CD4-positive, alpha-beta T cell (primary cell): ENCODE measurements around the gene MIP. TPM values are rescaled to one million over a fixed set of nuclear protein-coding genes. Genes with fewer than 3 reads are reported as not detected.
"Not testable (repeated sequence)": the region's sequence is repeated elsewhere in the genome, so short reads cannot be mapped to it uniquely, and the experiment has no call there.

Source experiments
- ATAC-seq: fragments of 200-7000 bp; cut with Tn5 transposase; one replicate; pipeline ENCODE4 v1.10.0; 2022; ENCODE audit warnings: mild to moderate bottlenecking; ENCODE audit not compliant: poor library complexity
- CTCF ChIA-PET: fragments of 350-600 bp; sonication (Branson Sonifier 250); formaldehyde crosslinking; loops from one replicate; lab custom pipeline; 2021; ENCODE audit warnings: antibody characterized with exemption, inconsistent platforms; lab: Charles Lee
- POLR2A ChIA-PET: fragments of 350-600 bp; sonication (Branson Sonifier 250); formaldehyde crosslinking; loops from one replicate; lab custom pipeline; 2021; ENCODE audit warnings: antibody characterized with exemption, inconsistent platforms; lab: Charles Lee
- DNase-seq, 14 experiments: peaks; one replicate each; pipeline ENCODE4 v3.0.0-alpha.2; 2013 to 2020; ENCODE audit warnings: mixed read lengths in 2 of 14
- H3K27ac ChIP-seq, 2 donors: one replicate each; pipeline versions ENCODE4 v1.5.1 to v1.7.0; 2013; ENCODE audit warnings: low read length in 2 of 2, low read depth in 1 of 2, mild to moderate bottlenecking in 1 of 2
- H3K27me3 ChIP-seq, 2 experiments: 1 replicate in 1 of 2; 2 replicates in 1 of 2; pipeline versions ENCODE4 v1.6.1 to v1.7.0; 2013; ENCODE audit warnings: low read length in 2 of 2, control low read depth in 1 of 2, mild to moderate bottlenecking in 1 of 2, moderate library complexity in 1 of 2; ENCODE audit not compliant: insufficient read depth in 2 of 2, control insufficient read depth in 1 of 2
- H3K36me3 ChIP-seq: one replicate; pipeline ENCODE4 v1.6.1; 2013; ENCODE audit warnings: low read length, control low read depth; ENCODE audit not compliant: insufficient read depth
- H3K4me1 ChIP-seq: one replicate; pipeline ENCODE4 v1.6.1; 2013; ENCODE audit warnings: low read length, control low read depth; ENCODE audit not compliant: insufficient read depth
- H3K4me3 ChIP-seq: one replicate; pipeline ENCODE4 v1.5.1; 2013; ENCODE audit warnings: mild to moderate bottlenecking, low read length, moderate library complexity
- H3K9me3 ChIP-seq, 2 experiments: 1 replicate in 1 of 2; 2 replicates in 1 of 2; pipeline versions ENCODE4 v1.6.1 to v1.7.0; 2013; ENCODE audit warnings: low read length in 2 of 2, mild to moderate bottlenecking in 2 of 2, control low read depth in 1 of 2, moderate library complexity in 1 of 2; ENCODE audit not compliant: control insufficient read depth in 1 of 2, insufficient read depth in 1 of 2
- H3K27ac Mint-ChIP-seq: one replicate; pipeline ENCODE4 v1.8.0; 2020; ENCODE audit warnings: mixed read lengths
- H3K27me3 Mint-ChIP-seq: one replicate; pipeline ENCODE4 v1.8.0; 2021; ENCODE audit warnings: mixed read lengths
- H3K36me3 Mint-ChIP-seq: one replicate; pipeline ENCODE4 v1.8.0; 2021; ENCODE audit warnings: low read depth, mixed read lengths
- H3K4me1 Mint-ChIP-seq: one replicate; pipeline ENCODE4 v1.8.0; 2021; ENCODE audit warnings: low read depth, mixed read lengths
- H3K4me3 Mint-ChIP-seq: one replicate; pipeline ENCODE4 v1.8.0; 2020; ENCODE audit warnings: mild to moderate bottlenecking, mixed read lengths
- H3K9me3 Mint-ChIP-seq: one replicate; pipeline ENCODE4 v1.8.0; 2020; ENCODE audit warnings: mixed read lengths
- intact Hi-C, 2 experiments: fragments of 100-400 bp; cut with DNase I in 1 of 2; cut with micrococcal nuclease in 1 of 2; formaldehyde crosslinking; loops; one replicate each; pipeline versions ENCODE4 v1.15.1 to v1.9.0; 2023 to 2025; cut with DNase I, micrococcal nuclease
- total RNA-seq, 174 experiments: library from RNA in 2 of 174; stranded (reverse) in 2 of 174; gene quantifications; one replicate each; pipeline ENCODE4 v1.2.3 and lab custom pipeline; 2021 to 2026

The MIP gene
- total RNA-seq, 2 experiments from 2014 or later: not detected

DNA sequence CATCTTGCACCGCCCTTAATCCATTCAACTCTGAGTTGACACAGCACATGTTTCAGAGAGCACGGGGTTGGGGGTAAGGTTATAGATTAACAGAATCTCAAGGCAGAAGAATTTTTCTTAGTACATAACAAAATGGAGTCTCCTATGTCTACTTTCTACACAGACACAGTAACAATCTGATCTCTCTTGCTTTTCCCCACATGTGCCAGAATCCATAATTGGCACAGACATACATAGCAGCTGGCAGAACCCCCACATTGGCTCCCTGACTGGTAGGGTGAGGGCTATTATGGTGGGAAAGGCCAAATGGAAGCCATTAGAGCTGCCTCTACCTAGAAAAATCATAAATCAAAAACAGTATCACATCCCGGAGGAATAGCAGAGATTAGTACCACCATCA lies 53.3 kb downstream of the MIP start:
- intact Hi-C loops, H3K4me3 ChIP-seq, H3K4me3 Mint-ChIP-seq, POLR2A ChIA-PET, ATAC-seq, H3K27ac Mint-ChIP-seq, H3K36me3 Mint-ChIP-seq, H3K4me1 Mint-ChIP-seq, DNase-seq, H3K9me3 Mint-ChIP-seq, H3K27ac ChIP-seq, H3K27me3 Mint-ChIP-seq, H3K36me3 ChIP-seq, CTCF ChIA-PET, H3K27me3 ChIP-seq, H3K4me1 ChIP-seq, H3K9me3 ChIP-seq: not testable (repeated sequence)

Other genes with a start within 250 kb of the MIP start
- 10 to 100 TPM; 28.0 to 32.4 TPM for gene RNF41, start 232.7 kb downstream of the MIP start, total RNA-seq
- 1 to 10 TPM; 7.6 to 9.1 TPM for gene NABP2, start 230.3 kb downstream of the MIP start, total RNA-seq
- gene SLC39A5, start 224.6 kb downstream of the MIP start, total RNA-seq: under 1 TPM in 1 of 2 experiments, not detected in 1; 0.33 TPM
- gene ANKRD52, start 196.3 kb downstream of the MIP start, total RNA-seq: 10 to 100 TPM; 23.9 to 30.8 TPM
- 10 to 100 TPM; 27.6 to 29.2 TPM for gene COQ10A, start 187.7 kb downstream of the MIP start, total RNA-seq
- gene CS, start 154.3 kb downstream of the MIP start, total RNA-seq: 100 to 1,000 TPM; 139 to 145 TPM
- 10 to 100 TPM; 30.5 to 33.4 TPM for gene CNPY2, start 138.7 kb downstream of the MIP start, total RNA-seq
- 100 to 1,000 TPM; 104 to 107 TPM for gene PAN2, start 120.7 kb downstream of the MIP start, total RNA-seq
- gene IL23A, start 115.8 kb downstream of the MIP start, total RNA-seq: 10 to 100 TPM; 25.2 to 27.5 TPM
- gene STAT2, start 94.5 kb downstream of the MIP start, total RNA-seq: 100 to 1,000 TPM; 114 to 125 TPM
- not detected for gene APOF, start 91.8 kb downstream of the MIP start, total RNA-seq
- 1 to 10 TPM; 3.0 to 3.1 TPM for gene TIMELESS, start 5.2 kb downstream of the MIP start, total RNA-seq
- gene SPRYD4, start 13.9 kb upstream of the MIP start, total RNA-seq: 1 to 10 TPM; 7.4 to 7.9 TPM
- 1 to 10 TPM; 1.6 to 2.2 TPM for gene GLS2, start 33.5 kb upstream of the MIP start, total RNA-seq
- 10 to 100 TPM in 1 of 2 experiments, 1 to 10 TPM in 1; 5.1 to 10.8 TPM for gene RBMS2, start 67.2 kb upstream of the MIP start, total RNA-seq
- gene BAZ2A, start 175.7 kb upstream of the MIP start, total RNA-seq: 100 to 1,000 TPM; 207 to 211 TPM
- gene ATP5F1B, start 191.3 kb upstream of the MIP start, total RNA-seq: 100 to 1,000 TPM; 305 to 318 TPM
- 100 to 1,000 TPM; 146 to 154 TPM for gene PTGES3, start 233.6 kb upstream of the MIP start, total RNA-seq